ENCODE results near the gene RABGAP1.

RABGAP1 gene

DNA sequence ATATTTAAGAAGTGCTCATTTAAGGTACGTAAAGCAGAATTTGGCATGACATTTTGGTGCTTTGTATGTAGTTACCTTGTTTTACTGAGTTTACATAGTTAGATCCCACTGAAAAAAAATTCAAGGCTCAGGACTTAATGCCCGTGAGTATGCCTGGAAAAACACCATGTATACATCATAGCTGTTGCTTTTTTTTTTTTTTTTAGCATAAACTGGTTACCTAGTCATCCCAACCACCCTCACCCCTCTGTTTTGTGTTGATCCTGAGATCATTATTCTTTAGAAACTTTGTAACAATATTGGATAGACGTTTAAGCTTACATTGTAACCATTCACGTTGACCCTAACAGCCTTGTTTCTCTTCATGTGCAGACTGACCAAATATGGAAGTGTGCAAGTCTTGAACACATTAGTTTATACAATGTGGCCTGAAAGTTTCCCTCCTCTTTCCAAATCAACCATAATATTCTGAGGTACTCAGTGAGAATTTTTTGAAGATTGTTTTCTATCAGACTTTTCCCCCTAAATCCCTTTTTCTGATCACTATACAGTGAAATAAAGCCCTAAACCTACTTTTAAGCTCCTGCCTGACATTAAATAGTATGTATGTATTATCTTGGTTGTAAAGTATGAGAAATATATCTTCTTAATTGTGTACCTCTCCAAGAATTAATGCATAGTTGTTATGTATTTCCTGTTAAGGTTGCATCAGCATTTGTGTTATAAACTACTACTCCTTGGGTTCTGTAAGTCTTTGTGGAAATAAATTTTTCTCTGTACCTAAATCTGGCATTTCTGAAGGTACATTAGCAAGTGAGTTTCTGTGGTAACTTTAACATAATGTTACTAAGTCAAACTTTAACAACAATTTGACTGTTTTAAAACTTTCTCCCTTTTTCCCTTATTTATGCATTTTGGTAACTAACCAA lies 4.4 kb downstream of the RABGAP1 start:
- TF ChIP-seq, protein P1, sequence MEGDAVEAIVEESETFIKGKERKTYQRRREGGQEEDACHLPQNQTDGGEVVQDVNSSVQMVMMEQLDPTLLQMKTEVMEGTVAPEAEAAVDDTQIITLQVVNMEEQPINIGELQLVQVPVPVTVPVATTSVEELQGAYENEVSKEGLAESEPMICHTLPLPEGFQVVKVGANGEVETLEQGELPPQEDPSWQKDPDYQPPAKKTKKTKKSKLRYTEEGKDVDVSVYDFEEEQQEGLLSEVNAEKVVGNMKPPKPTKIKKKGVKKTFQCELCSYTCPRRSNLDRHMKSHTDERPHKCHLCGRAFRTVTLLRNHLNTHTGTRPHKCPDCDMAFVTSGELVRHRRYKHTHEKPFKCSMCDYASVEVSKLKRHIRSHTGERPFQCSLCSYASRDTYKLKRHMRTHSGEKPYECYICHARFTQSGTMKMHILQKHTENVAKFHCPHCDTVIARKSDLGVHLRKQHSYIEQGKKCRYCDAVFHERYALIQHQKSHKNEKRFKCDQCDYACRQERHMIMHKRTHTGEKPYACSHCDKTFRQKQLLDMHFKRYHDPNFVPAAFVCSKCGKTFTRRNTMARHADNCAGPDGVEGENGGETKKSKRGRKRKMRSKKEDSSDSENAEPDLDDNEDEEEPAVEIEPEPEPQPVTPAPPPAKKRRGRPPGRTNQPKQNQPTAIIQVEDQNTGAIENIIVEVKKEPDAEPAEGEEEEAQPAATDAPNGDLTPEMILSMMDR (IDR thresholded peaks at IDR 0.05; ENCODE audit: extremely low read depth, missing control alignments) = no peak

DNA sequence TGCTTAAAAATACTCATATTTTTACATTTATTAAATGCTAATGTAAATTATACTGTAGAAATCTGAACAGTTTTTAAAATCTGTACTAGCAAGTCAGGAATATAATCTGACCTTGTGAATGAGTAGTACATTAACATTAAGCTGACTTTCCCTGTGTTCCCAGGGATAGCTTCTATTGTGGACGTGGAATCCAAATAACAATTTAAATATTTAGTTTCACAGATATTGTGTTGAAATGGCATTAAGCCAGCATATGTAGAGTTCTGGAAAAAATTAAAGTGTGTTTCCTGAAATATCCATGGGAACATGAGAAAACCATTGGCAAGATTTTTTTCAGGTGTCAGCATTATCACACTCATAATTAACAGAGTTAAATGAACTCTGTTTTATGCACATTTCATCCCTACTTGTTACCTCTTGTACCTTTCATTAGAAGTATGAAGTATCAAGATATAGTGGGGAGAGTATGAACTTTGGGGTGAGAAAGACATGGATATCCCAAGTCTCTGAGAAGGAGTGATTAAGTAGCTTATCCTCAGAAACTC lies 5.7 kb downstream of the RABGAP1 start:
- no peak for DNase-seq (ENCODE audit: low spot score)
- TF ChIP-seq, protein P1 (IDR thresholded peaks at IDR 0.05; ENCODE audit: extremely low read depth, missing control alignments) = no peak

More for the DNA sequence above, 4.4 kb downstream of the RABGAP1 start:
- no peak for DNase-seq (ENCODE audit: low spot score)

DNA sequence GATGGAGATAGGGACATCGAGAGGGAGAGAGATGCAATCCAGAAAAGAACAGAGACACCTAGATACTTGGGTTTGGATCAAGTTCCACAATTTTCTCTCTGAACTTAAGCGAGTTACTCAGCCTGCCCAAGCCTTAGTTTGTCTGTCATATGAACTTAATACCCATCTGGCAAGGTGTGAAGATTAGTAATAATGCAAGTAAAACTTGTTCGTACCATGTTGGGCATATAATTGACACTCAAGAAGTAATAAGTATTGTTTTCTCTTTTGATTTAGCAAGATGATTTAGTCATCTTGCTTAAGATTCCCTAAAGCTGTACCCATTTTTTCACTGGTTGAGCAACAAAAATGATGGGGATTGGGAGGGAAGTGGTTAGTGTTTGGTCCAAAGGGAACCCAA lies 7.5 kb downstream of the RABGAP1 start:
- TF ChIP-seq, protein P1 (IDR thresholded peaks at IDR 0.05; ENCODE audit: extremely low read depth, missing control alignments) = no peak
- DNase-seq (ENCODE audit: low spot score) = no peak

DNA sequence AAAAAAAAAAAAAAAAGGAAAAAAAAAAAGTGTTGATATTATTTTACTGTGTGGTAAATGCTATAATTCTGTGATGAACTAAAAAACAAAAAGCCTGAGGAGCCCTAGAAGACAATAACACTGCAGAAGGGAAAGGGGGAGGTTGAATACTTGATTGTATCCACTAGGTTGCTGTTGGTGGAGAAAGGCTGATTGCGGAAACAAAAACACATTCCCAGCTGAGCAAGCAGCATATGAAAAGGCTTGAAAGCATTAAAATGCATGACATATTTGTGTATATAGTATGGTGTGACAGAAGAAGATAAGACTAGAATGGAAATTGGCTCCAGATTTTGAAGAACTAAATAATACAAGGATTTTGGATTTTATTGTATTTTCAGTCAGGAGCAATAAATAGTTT lies 8.9 kb downstream of the RABGAP1 start:
- DNase-seq (ENCODE audit: low spot score) = no peak
- TF ChIP-seq, protein P1 (IDR thresholded peaks at IDR 0.05; ENCODE audit: extremely low read depth, missing control alignments) = no peak

DNA sequence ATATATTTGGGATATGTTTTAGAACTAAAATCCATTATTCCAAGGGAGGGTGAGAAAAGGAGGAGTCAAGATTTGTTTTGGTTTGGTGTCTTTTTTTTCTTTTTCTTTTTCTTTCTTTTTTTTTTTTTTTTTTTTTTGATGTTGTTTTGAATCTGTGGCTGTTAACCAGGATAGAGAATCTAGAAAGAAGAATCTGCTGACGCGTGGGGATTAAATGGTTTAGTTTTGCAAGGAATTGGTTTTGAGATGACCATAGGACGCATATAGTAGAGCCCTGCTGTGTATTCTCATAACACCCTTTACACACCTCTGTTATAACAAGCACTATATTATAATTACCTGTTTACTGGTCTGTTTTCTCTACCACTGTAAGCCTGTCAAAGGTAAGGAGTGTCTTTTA lies 9.4 kb downstream of the RABGAP1 start:
- TF ChIP-seq, protein P1 (IDR thresholded peaks at IDR 0.05; ENCODE audit: extremely low read depth, missing control alignments) = no peak
- DNase-seq (ENCODE audit: low spot score) = no peak

DNA sequence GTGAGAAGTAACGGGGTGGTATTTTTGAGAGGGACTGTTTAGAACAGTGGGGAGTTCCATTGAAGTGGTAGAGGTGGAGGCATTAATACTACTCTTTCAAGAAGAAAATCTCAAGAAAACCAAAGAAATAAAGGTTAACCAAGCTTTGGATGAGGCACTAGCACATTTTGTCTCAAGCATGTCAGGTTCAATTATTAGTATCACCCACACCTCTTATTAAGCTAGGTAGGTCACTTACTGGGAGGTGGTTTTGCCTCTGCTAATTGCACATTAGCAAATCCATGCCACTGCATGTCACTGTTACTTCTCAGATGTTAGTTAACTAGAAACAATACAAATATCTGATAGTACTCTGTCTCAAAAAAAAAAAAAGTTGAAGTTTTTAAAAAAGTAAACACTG lies 10.2 kb downstream of the RABGAP1 start:
- TF ChIP-seq, protein P1 (IDR thresholded peaks at IDR 0.05; ENCODE audit: extremely low read depth, missing control alignments) = no peak

DNA sequence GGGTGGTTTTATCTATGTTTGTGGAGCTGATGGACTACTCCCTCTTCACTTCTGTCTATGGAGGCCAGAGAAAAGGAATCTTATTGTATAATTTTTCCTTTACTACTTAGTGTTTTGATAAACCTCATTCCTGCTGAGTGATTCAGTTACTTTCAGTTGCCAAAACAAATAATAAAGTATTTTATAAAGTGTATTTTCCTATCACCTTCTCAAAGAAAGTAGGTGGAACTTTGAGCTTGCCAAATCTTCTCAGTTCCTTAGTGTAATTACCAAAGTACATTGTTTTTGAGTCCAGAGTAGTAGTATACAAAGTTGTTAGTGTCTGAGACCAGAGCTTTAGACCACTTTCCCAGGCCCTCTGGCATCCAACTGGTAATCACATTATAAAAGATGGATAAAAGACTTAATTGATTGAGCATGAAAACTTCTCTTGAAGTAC lies 13.5 kb downstream of the RABGAP1 start:
- no peak for DNase-seq (ENCODE audit: low spot score)
- TF ChIP-seq, protein P1 (IDR thresholded peaks at IDR 0.05; ENCODE audit: extremely low read depth, missing control alignments) = no peak

More for the DNA sequence above, 10.2 kb downstream of the RABGAP1 start:
- DNase-seq (ENCODE audit: low spot score) = no peak
